GM12878 (cell line): ENCODE measurements around the gene RET. TPM values are rescaled to one million over a fixed set of nuclear protein-coding genes. Genes with fewer than 3 reads are reported as not detected.

Source experiments
- ATAC-seq: fragments of 200-7000 bp; cut with Tn5 transposase; 3 replicates; pipeline ENCODE4 v1.9.1; 2020; ENCODE audit warnings: mild to moderate bottlenecking, moderate library complexity
- BruUV-seq: library from RNA; stranded (reverse); fragments of 400-500 nt; replicated peaks from 2 replicates; lab custom pipeline; 2021; lab: Mats Ljungman, UMichigan
- CTCF ChIA-PET: fragments of 300-600 bp; sonication (Branson Sonifier 250); formaldehyde crosslinking; extraction: SDS; loops from one replicate; lab custom pipeline; 2021; ENCODE audit warnings: inconsistent platforms; lab: Yijun Ruan, JAX
- POLR2A ChIA-PET: fragments of 350-600 bp; formaldehyde crosslinking; extraction: SDS; loops from one replicate; lab custom pipeline; 2021; ENCODE audit warnings: inconsistent platforms; lab: Charles Lee
- RAD21 ChIA-PET: fragments of 300-600 bp; sonication (Branson Sonifier 250); formaldehyde crosslinking; loops from one replicate; lab custom pipeline; 2023; ENCODE audit warnings: antibody characterized with exemption; ENCODE audit not compliant: unreplicated experiment; lab: Charles Lee
- SMC1A ChIA-PET: fragments of 300-600 bp; sonication (Branson Sonifier 250); formaldehyde crosslinking; loops from one replicate; lab custom pipeline; 2023; ENCODE audit not compliant: unreplicated experiment, uncharacterized antibody; lab: Charles Lee
- DNase-seq: peaks from one replicate; pipeline ENCODE4 v3.0.0-alpha.2; 2011; ENCODE audit warnings: low read depth, low spot score
- FAIRE-seq: peaks from 3 replicates; lab custom pipeline; 2011; peaks lifted over from hg19 to GRCh38; lab: Jason Lieb, UNC
- H2AFZ ChIP-seq: 2 replicates; pipeline ENCODE4 v1.6.0; 2011; ENCODE audit warnings: low read depth, low read length, control low read depth; ENCODE audit not compliant: control insufficient read depth
- H3K27ac ChIP-seq: 2 replicates; pipeline ENCODE4 v1.5.1; 2011; ENCODE audit warnings: control low read depth; ENCODE audit not compliant: control insufficient read depth, insufficient read depth
- H3K27me3 ChIP-seq, 2 experiments: replicated peaks in 1 of 2; 2 replicates each; pipeline versions ENCODE4 v1.6.0 to v1.6.1; 2011; ENCODE audit warnings: low read length in 1 of 2; ENCODE audit not compliant: control insufficient read depth in 2 of 2, insufficient read depth in 2 of 2
- H3K36me3 ChIP-seq, 2 experiments: 2 replicates each; pipeline ENCODE4 v1.5.1; 2011; ENCODE audit warnings: low read length in 1 of 2; ENCODE audit not compliant: control insufficient read depth in 2 of 2, insufficient read depth in 2 of 2
- H3K4me1 ChIP-seq: 2 replicates; pipeline ENCODE4 v1.6.1; 2011; ENCODE audit warnings: mild to moderate bottlenecking, low read length, moderate library complexity, mixed read lengths; ENCODE audit not compliant: control insufficient read depth, insufficient read depth
- H3K4me2 ChIP-seq: 2 replicates; pipeline ENCODE4 v1.6.0; 2011; ENCODE audit warnings: control low read depth; ENCODE audit not compliant: control insufficient read depth, insufficient read depth
- H3K4me3 ChIP-seq: fragments of 200-600 bp; sonication (generic); 2 replicates; pipeline ENCODE4 v1.5.1; 2016
- H3K79me2 ChIP-seq: 2 replicates; pipeline ENCODE4 v1.6.0; 2011; ENCODE audit warnings: low read length; ENCODE audit not compliant: control insufficient read depth, insufficient read depth
- H3K9ac ChIP-seq: 2 replicates; pipeline ENCODE4 v1.8.0; 2011; ENCODE audit warnings: low read length, control low read depth, mixed read lengths; ENCODE audit not compliant: control insufficient read depth, insufficient read depth
- H3K9me3 ChIP-seq: replicated peaks from 3 replicates; pipeline ENCODE4 v1.5.1; 2011; ENCODE audit warnings: mild to moderate bottlenecking, low read length; ENCODE audit not compliant: control insufficient read depth, insufficient read depth
- H4K20me1 ChIP-seq: 2 replicates; pipeline ENCODE4 v1.6.0; 2011; ENCODE audit not compliant: control insufficient read depth, insufficient read depth
- CBX5 ChIP-seq: sonication (generic); IDR thresholded peaks from 2 replicates; pipeline ENCODE4 v1.6.1; 2016; ENCODE audit warnings: low read depth, moderate library complexity, mild to moderate bottlenecking, inconsistent platforms
- EZH2 ChIP-seq: IDR thresholded peaks from 2 replicates; pipeline ENCODE4 v1.6.1; 2012; ENCODE audit warnings: low read depth, mild to moderate bottlenecking, control low read depth, inconsistent platforms, low read length, borderline replicate concordance; ENCODE audit not compliant: control insufficient read depth
- JUND ChIP-seq: IDR thresholded peaks from 2 replicates; pipeline ENCODE4 v1.6.1; 2012; ENCODE audit warnings: low read depth, mild to moderate bottlenecking, low read length, improper control_type of control experiment, moderate library complexity
- KLF5 ChIP-seq: fragments of 450-650 bp; IDR thresholded peaks from 2 replicates; pipeline ENCODE4 v1.6.1; 2014; ENCODE audit warnings: mild to moderate bottlenecking; ENCODE audit not compliant: partially characterized antibody
- NBN ChIP-seq: fragments of 450-650 bp; IDR thresholded peaks from 2 replicates; pipeline ENCODE4 v1.6.1; 2016
- RB1 ChIP-seq: fragments of 450-650 bp; formaldehyde crosslinking; IDR thresholded peaks from 2 replicates; pipeline ENCODE4 v1.6.1; 2017; ENCODE audit warnings: mild to moderate bottlenecking, borderline replicate concordance
- SMARCA5 ChIP-seq: fragments of 450-650 bp; IDR thresholded peaks from 2 replicates; pipeline ENCODE4 v1.6.1; 2017; ENCODE audit warnings: mild to moderate bottlenecking
- WGBS: methylation state at CpG from one replicate; pipeline ENCODE4 v1.1.6; 2016; ENCODE audit warnings: low lambda C conversion rate; ENCODE audit not compliant: insufficient replicate concordance, insufficient coverage; ENCODE audit errors: missing lambda C conversion rate; 5-methylcytosine and 5-hydroxymethylcytosine counted together
- in situ Hi-C: fragments of 300-500 bp; cut with MboI; formaldehyde crosslinking; loops from 9 replicates; pipeline ENCODE4 v1.14.3; 2018; ENCODE audit warnings: mixed read lengths
- intact Hi-C: fragments of 100-400 bp; cut with micrococcal nuclease; formaldehyde crosslinking; loops from one replicate; pipeline ENCODE4 v1.14.2; 2022; ENCODE audit not compliant: unreplicated experiment
- polyA plus RNA-seq, 11 experiments: library from polyadenylated mRNA; depleted of rRNA in 4 of 11; unstranded in 6 of 11; stranded (reverse) in 5 of 11; fragments of >200 nt; fragmentation: Nextera tagmentation in 4 of 11; fragmentation: Illumina TruSeq in 1 of 11; extraction: Ambion mirVana in 4 of 11; extraction: Trizol in 1 of 11; gene quantifications; 1 replicate in 1 of 11; 2 replicates in 10 of 11; pipeline versions ENCODE4 v1.2.1 to v1.2.3, GENCODE V29; 2011 to 2016; ENCODE audit warnings: inconsistent platforms in 2 of 11, missing spikeins in 2 of 11, low read depth in 1 of 11
- total RNA-seq, 4 experiments: library from RNA; depleted of rRNA in 3 of 4; stranded (reverse); fragments of >200 nt in 3 of 4; fragmentation: Illumina TruSeq in 1 of 4; extraction: Trizol in 1 of 4; gene quantifications; 2 replicates each; pipeline versions ENCODE4 v1.2.1 to v1.2.3, GENCODE V29; 2013 to 2021
- TF ChIP-seq, protein P1 (sequence below): fragments of 450-650 bp; IDR thresholded peaks from 2 replicates; pipeline ENCODE4 v1.6.1; 2016; ENCODE audit warnings: mild to moderate bottlenecking

RET gene
- total and polyA plus RNA-seq, 10 of the 15 experiments (the other 5 are each of a cell fraction or from before 2014, with no cell fraction given) = not detected

DNA sequence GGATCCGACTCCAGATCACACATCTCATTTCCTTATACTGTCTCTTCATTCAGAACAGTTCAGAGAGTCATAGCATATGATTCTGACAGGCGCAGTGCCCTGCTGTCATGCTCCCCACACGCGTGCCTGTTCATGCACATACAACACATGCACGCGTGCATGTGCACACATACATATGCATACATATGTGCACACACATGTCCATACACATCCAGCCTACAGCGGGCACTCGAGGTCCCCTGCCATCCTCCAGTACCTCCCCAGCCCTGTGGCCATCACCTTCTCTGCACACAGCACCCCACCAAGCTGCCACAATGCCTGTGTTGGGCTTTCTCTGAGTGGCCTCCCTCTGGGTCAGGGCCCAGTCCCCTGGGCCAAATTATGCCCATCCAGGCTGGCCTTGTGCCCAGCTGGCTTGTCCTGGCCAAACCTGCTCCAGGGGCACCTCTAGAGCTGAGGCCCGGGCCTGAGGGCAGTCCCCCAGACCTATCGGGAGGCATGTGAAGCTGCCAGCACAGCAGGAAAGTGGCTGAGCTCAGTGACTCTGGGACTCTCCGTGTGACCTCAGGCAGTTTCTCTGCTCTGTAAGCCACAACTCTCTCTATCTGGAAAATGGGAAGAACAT is 49.4 kb upstream of the RET start:
- intact Hi-C loops = no loop called here
- Histone ChIP-seq H3K9ac (no peak overlapping the region), H3K36me3 (no peaks in the 10 kb centered on the region), H3K4me1 (no peaks in the 10 kb centered on the region), H2AFZ (no peak overlapping the region), H4K20me1 (no peaks in the 10 kb centered on the region), H3K9me3 (no peaks in the 10 kb centered on the region; the same call in 2 of the 3 replicates), H3K27ac (no peak overlapping the region), H3K4me3 (no peak overlapping the region), H3K79me2 (no peaks in the 10 kb centered on the region), H3K4me2 (no peak overlapping the region), H3K27me3 (no peaks in the 10 kb centered on the region)
- ATAC-seq (no peak), FAIRE-seq (no peak), DNase-seq (no peak)
- CTCF ChIA-PET = no interaction called here
- BruUV-seq = no TSS peak
- SMC1A ChIA-PET = no interaction called here
- POLR2A ChIA-PET = no interaction called here
- WGBS = 50% methylated on average over 11 of the region's 11 CpGs
- TF ChIP-seq NBN (no peak), SMARCA5 (no peak), RB1 (no peak), KLF5 (no peak), CBX5 (no peak), EZH2 (no peak)
- TF ChIP-seq, protein P1, sequence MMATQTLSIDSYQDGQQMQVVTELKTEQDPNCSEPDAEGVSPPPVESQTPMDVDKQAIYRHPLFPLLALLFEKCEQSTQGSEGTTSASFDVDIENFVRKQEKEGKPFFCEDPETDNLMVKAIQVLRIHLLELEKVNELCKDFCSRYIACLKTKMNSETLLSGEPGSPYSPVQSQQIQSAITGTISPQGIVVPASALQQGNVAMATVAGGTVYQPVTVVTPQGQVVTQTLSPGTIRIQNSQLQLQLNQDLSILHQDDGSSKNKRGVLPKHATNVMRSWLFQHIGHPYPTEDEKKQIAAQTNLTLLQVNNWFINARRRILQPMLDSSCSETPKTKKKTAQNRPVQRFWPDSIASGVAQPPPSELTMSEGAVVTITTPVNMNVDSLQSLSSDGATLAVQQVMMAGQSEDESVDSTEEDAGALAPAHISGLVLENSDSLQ = no peak
- RAD21 ChIA-PET = no interaction called here
- in situ Hi-C loops = no loop called here

DNA sequence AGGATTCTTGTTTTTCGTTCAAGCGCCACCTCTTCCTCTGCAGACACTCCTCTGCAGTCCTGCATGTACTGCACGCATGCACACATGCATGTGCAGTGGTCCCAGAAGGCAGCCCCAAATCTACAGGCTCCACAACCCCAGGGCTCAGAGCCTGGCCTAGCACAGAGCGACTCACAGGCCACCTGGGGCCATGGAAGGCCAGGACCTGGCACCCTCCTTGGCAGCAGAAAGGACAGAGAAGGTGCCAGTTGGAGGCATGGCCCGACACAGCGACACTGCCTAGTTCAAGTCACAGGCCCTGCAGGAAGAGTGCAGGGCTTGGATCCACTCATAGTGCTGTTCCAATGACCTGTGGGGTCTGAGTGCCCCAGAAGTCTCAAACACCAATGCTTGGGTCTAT is 48.7 kb upstream of the RET start:
- H3K36me3 ChIP-seq = no peaks in the 10 kb centered on the region
- in situ Hi-C loops = no loop called here
- H3K4me1 ChIP-seq = no peaks in the 10 kb centered on the region
- H3K9me3 ChIP-seq = no peaks in the 10 kb centered on the region; the same call in 2 of the 3 replicates
- ChIA-PET SMC1A (no interaction called here), CTCF (no interaction called here), RAD21 (no interaction called here), POLR2A (no interaction called here)
- no peak overlapping the region for H2AFZ ChIP-seq
- H3K4me2 ChIP-seq = no peak overlapping the region
- no peak overlapping the region for H3K9ac ChIP-seq
- TF ChIP-seq JUND = no peak
- ATAC-seq = no peak
- no TSS peak for BruUV-seq
- 24% methylated on average over 6 of the region's 6 CpGs for WGBS
- H4K20me1 ChIP-seq = no peaks in the 10 kb centered on the region
- intact Hi-C loops = no loop called here
- H3K79me2 ChIP-seq = no peaks in the 10 kb centered on the region
- FAIRE-seq = no peak
- no peak for DNase-seq
- H3K27me3 ChIP-seq = no peaks in the 10 kb centered on the region
- H3K27ac ChIP-seq = no peak overlapping the region
- no peak overlapping the region for H3K4me3 ChIP-seq
